HCT116 (cell line): ENCODE results near the gene MAP2K6. TPM values are rescaled to one million over a fixed set of nuclear protein-coding genes. Genes with fewer than 3 reads are reported as not detected.

Experiments
- ATAC-seq: fragments of 200-7000 bp; cut with Tn5 transposase; 2 replicates; pipeline ENCODE4 v1.9.1; 2020; ENCODE audit warnings: mild to moderate bottlenecking, moderate library complexity
- BruUV-seq: library from RNA; stranded (reverse); fragments of 400-500 nt; replicated peaks from 2 replicates; lab custom pipeline; 2021; lab: Mats Ljungman, UMichigan
- CTCF ChIA-PET: fragments of 300-600 bp; sonication (Branson Sonifier 250); formaldehyde crosslinking; loops from one replicate; lab custom pipeline; 2021; ENCODE audit warnings: antibody characterized with exemption; lab: Charles Lee
- POLR2A ChIA-PET: fragments of 300-600, 350-600 bp; sonication (Branson Sonifier 250); formaldehyde crosslinking; loops from one replicate; lab custom pipeline; 2021; ENCODE audit warnings: antibody characterized with exemption; lab: Charles Lee
- RAD21 ChIA-PET, 2 experiments: fragments of 300-600 bp; sonication (Branson Sonifier 250); formaldehyde crosslinking; loops; one replicate each; lab custom pipeline; 2023; ENCODE audit warnings: low total read pairs in 2 of 2; ENCODE audit not compliant: uncharacterized antibody in 2 of 2, unreplicated experiment in 2 of 2, low non-redundant PET in 1 of 2; lab: Charles Lee
- DNase-seq: peaks from one replicate; pipeline ENCODE4 v3.0.0-alpha.2; 2010; ENCODE audit warnings: low read depth, low spot score
- H2AFZ ChIP-seq: fragments of 200-600 bp; shearing (Covaris generic), sonication (generic); 2 replicates; pipeline ENCODE4 v1.6.1; 2017; ENCODE audit warnings: low read depth, mixed run types, mixed read lengths, antibody characterized with exemption, low read length; ENCODE audit not compliant: poor library complexity, severe bottlenecking
- H3K27ac ChIP-seq: 2 replicates; pipeline ENCODE4 v1.5.1; 2012; ENCODE audit warnings: low read depth, low read length
- H3K27me3 ChIP-seq: fragments of 200-600 bp; sonication (generic); 2 replicates; pipeline ENCODE4 v1.6.1; 2016; ENCODE audit warnings: mixed run types, low read length, mixed read lengths; ENCODE audit not compliant: insufficient read depth
- H3K36me3 ChIP-seq, 2 experiments: fragments of 200-500 bp in 1 of 2; fragments of 200-600 bp in 1 of 2; sonication (Bioruptor generic) in 1 of 2; sonication (generic) in 1 of 2; 2 replicates each; pipeline versions ENCODE4 v1.5.1 to v1.6.1; 2014 to 2016; ENCODE audit warnings: low read length in 2 of 2, inconsistent platforms in 1 of 2, mixed read lengths in 1 of 2, mixed run types in 1 of 2; ENCODE audit not compliant: insufficient read depth in 2 of 2, control insufficient read depth in 1 of 2
- H3K4me1 ChIP-seq, 2 experiments: fragments of 200-600 bp in 1 of 2; sonication (generic) in 1 of 2; 2 replicates each; pipeline versions ENCODE4 v1.5.1 to v1.6.1; 2012 to 2017; ENCODE audit warnings: low read length in 2 of 2, inconsistent platforms in 1 of 2, mild to moderate bottlenecking in 1 of 2, mixed read lengths in 1 of 2, mixed run types in 1 of 2, moderate library complexity in 1 of 2; ENCODE audit not compliant: insufficient read depth in 2 of 2, control insufficient read depth in 1 of 2
- H3K4me2 ChIP-seq: fragments of 200-600 bp; sonication (generic); 2 replicates; pipeline ENCODE4 v1.6.1; 2017; ENCODE audit warnings: mixed run types, low read length, mixed read lengths
- H3K4me3 ChIP-seq, 2 experiments: fragments of 200-600 bp in 1 of 2; sonication (generic) in 1 of 2; replicated peaks in 1 of 2; 2 replicates each; pipeline ENCODE4 v1.5.1; 2011 to 2016; ENCODE audit warnings: low read length in 2 of 2, control low read depth in 1 of 2, low read depth in 1 of 2, mild to moderate bottlenecking in 1 of 2, mixed read lengths in 1 of 2, mixed run types in 1 of 2
- H3K79me2 ChIP-seq: fragments of 200-600 bp; sonication (generic); 2 replicates; pipeline ENCODE4 v1.6.1; 2017; ENCODE audit warnings: mild to moderate bottlenecking, mixed run types, low read length, moderate library complexity, mixed read lengths; ENCODE audit not compliant: insufficient read depth
- H3K9ac ChIP-seq: fragments of 200-600 bp; sonication (generic); 2 replicates; pipeline ENCODE4 v1.6.1; 2016; ENCODE audit warnings: low read length, mixed read lengths
- H3K9me2 ChIP-seq: fragments of 200-600 bp; sonication (generic), shearing (Covaris generic); 2 replicates; pipeline ENCODE4 v1.6.1; 2017; ENCODE audit warnings: mixed run types, mild to moderate bottlenecking, moderate library complexity; ENCODE audit not compliant: insufficient read depth
- H3K9me3 ChIP-seq, 2 experiments: fragments of 200-500 bp in 1 of 2; fragments of 200-600 bp in 1 of 2; sonication (Bioruptor generic) in 1 of 2; sonication (generic) in 1 of 2; 2 replicates each; pipeline ENCODE4 v1.6.1; 2014 to 2017; ENCODE audit warnings: low read length in 2 of 2, mixed read lengths in 2 of 2, inconsistent platforms in 1 of 2, low read depth in 1 of 2, mild to moderate bottlenecking in 1 of 2, mixed run types in 1 of 2, moderate library complexity in 1 of 2; ENCODE audit not compliant: control insufficient read depth in 1 of 2, insufficient read depth in 1 of 2
- H4K20me1 ChIP-seq: fragments of 200-600 bp; sonication (generic), shearing (Covaris generic); 2 replicates; pipeline ENCODE4 v1.6.1; 2017; ENCODE audit warnings: mixed run types, mild to moderate bottlenecking, moderate library complexity; ENCODE audit not compliant: insufficient read depth
- ATF3 ChIP-seq: IDR thresholded peaks from 2 replicates; pipeline ENCODE4 v1.6.1; 2012
- CBX3 ChIP-seq: IDR thresholded peaks from 2 replicates; pipeline ENCODE4 v1.6.1; 2012; ENCODE audit warnings: low read depth
- CEBPB ChIP-seq: IDR thresholded peaks from 2 replicates; pipeline ENCODE4 v1.6.1; 2012; ENCODE audit warnings: low read depth
- CTCF ChIP-seq, 3 experiments: fragments of 200-600 bp in 1 of 3; sonication (generic) in 1 of 3; IDR thresholded peaks in 2 of 3; conservative IDR thresholded peaks in 1 of 3; 2 replicates each; pipeline ENCODE4 v1.5.1; 2012 to 2017; ENCODE audit warnings: low read depth in 2 of 3, low read length in 2 of 3, antibody characterized with exemption in 1 of 3, borderline replicate concordance in 1 of 3, control low read depth in 1 of 3, mild to moderate bottlenecking in 1 of 3, mixed read lengths in 1 of 3, mixed run types in 1 of 3, moderate library complexity in 1 of 3; ENCODE audit not compliant: insufficient read depth in 1 of 3
- ELF1 ChIP-seq: IDR thresholded peaks from 2 replicates; pipeline ENCODE4 v1.6.1; 2012; ENCODE audit warnings: low read depth, borderline replicate concordance
- FOSL1 ChIP-seq: IDR thresholded peaks from 2 replicates; pipeline ENCODE4 v1.6.1; 2012; ENCODE audit warnings: low read depth
- JUND ChIP-seq: IDR thresholded peaks from 2 replicates; pipeline ENCODE4 v1.6.1; 2012
- MAX ChIP-seq: IDR thresholded peaks from 2 replicates; pipeline ENCODE4 v1.6.1; 2012
- POLR2A ChIP-seq: IDR thresholded peaks from 2 replicates; pipeline ENCODE4 v1.7.0; 2011; ENCODE audit warnings: borderline replicate concordance; ENCODE audit not compliant: insufficient read depth, insufficient read length; ENCODE audit errors: extremely low read depth
- POLR2AphosphoS5 ChIP-seq: IDR thresholded peaks from 2 replicates; pipeline ENCODE4 v1.6.1; 2011; ENCODE audit warnings: mild to moderate bottlenecking, low read depth, low read length, moderate library complexity
- RAD21 ChIP-seq: IDR thresholded peaks from 2 replicates; pipeline ENCODE4 v1.6.1; 2012; ENCODE audit warnings: low read depth, mild to moderate bottlenecking
- SIN3A ChIP-seq: IDR thresholded peaks from 2 replicates; pipeline ENCODE4 v1.6.1; 2012; ENCODE audit warnings: low read depth
- SRF ChIP-seq: IDR thresholded peaks from 2 replicates; pipeline ENCODE4 v1.6.1; 2012; ENCODE audit warnings: low read depth
- TCF7L2 ChIP-seq: IDR thresholded peaks from 2 replicates; pipeline ENCODE4 v1.7.0; 2011; ENCODE audit warnings: borderline replicate concordance, inconsistent platforms; ENCODE audit not compliant: insufficient read depth, insufficient read length; ENCODE audit errors: extremely low read depth
- YY1 ChIP-seq: IDR thresholded peaks from 2 replicates; pipeline ENCODE4 v1.6.1; 2011; ENCODE audit warnings: low read length, low read depth, moderate library complexity, mild to moderate bottlenecking; ENCODE audit not compliant: insufficient replicate concordance; ENCODE audit errors: extremely low read depth
- ZBTB33 ChIP-seq: IDR thresholded peaks from 2 replicates; pipeline ENCODE4 v1.6.1; 2011; ENCODE audit warnings: mild to moderate bottlenecking, low read length, moderate library complexity; ENCODE audit not compliant: insufficient replicate concordance; ENCODE audit errors: extremely low read depth
- ZFX ChIP-seq: fragments of 450-650 bp; IDR thresholded peaks from 2 replicates; pipeline ENCODE4 v1.6.1; 2017
- ZNF274 ChIP-seq: fragments of 200-500 bp; sonication (Bioruptor generic); IDR thresholded peaks from 2 replicates; pipeline ENCODE4 v1.6.1; 2014; ENCODE audit warnings: mild to moderate bottlenecking, low read depth, low read length, inconsistent platforms
- intact Hi-C: fragments of 100-400 bp; cut with micrococcal nuclease; formaldehyde crosslinking; loops from 2 replicates; pipeline ENCODE4 v1.10.0; 2022
- total RNA-seq: library from RNA; stranded (reverse); gene quantifications from one replicate; pipeline ENCODE4 v1.2.1, GENCODE V29; 2021; ENCODE audit not compliant: unreplicated experiment

MAP2K6 gene
- total RNA-seq, 1 experiment from 2014 or later = 0.22 TPM

- H3K9me3 ChIP-seq = no peaks in the 10 kb centered on the region
- ChIA-PET RAD21 (no interaction called here), POLR2A (no interaction called here), CTCF (interaction anchor here (1.2 kb wide), 1 partner anchor 12 kb away, joined by 3 read pairs; no protein-coding TSS in a partner anchor)
- H3K36me3 ChIP-seq = no peaks in the 10 kb centered on the region
- no peaks in the 10 kb centered on the region for H3K27me3 ChIP-seq
- ATAC-seq (no peak), DNase-seq (no peak)
- H3K9me2 ChIP-seq = no peaks in the 10 kb centered on the region
- H2AFZ ChIP-seq = no peak overlapping the region
- no peak overlapping the region for H3K27ac ChIP-seq
- H3K4me2 ChIP-seq = no peak overlapping the region
- intact Hi-C loops = no loop called here
- BruUV-seq = no TSS peak
- no peaks in the 10 kb centered on the region for H4K20me1 ChIP-seq
- no peaks in the 10 kb centered on the region; a peak in 1 of 4 replicates for H3K4me1 ChIP-seq
- no peaks in the 10 kb centered on the region for H3K79me2 ChIP-seq
- TF ChIP-seq ELF1 (no peak), FOSL1 (no peak), JUND (no peak), POLR2AphosphoS5 (no peak), CBX3 (no peak), ATF3 (no peak), CEBPB (no peak), ZNF274 (no peak), YY1 (no peak), ZFX (no peak), SIN3A (no peak), TCF7L2 (no peak), SRF (no peak), CTCF (IDR thresholded peaks at IDR 0.05 in 2 of 3, conservative IDR thresholded peaks at IDR 0.05 in 1 of 3; ENCODE audit: borderline replicate concordance in 1 of 3, insufficient read depth in 1 of 3, low read depth in 2 of 3, low read length in 2 of 3) (no peak), MAX (no peak), RAD21 (no peak), ZBTB33 (no peak), POLR2A (no peak)
- H3K9ac ChIP-seq = no peak overlapping the region
- H3K4me3 ChIP-seq = no peak overlapping the region
Observed at GRCh38 chr17:69499318-69499717, 84.8 kb downstream of the MAP2K6 start.
